Measurements from ENCODE around the gene ZNF618.

DNA sequence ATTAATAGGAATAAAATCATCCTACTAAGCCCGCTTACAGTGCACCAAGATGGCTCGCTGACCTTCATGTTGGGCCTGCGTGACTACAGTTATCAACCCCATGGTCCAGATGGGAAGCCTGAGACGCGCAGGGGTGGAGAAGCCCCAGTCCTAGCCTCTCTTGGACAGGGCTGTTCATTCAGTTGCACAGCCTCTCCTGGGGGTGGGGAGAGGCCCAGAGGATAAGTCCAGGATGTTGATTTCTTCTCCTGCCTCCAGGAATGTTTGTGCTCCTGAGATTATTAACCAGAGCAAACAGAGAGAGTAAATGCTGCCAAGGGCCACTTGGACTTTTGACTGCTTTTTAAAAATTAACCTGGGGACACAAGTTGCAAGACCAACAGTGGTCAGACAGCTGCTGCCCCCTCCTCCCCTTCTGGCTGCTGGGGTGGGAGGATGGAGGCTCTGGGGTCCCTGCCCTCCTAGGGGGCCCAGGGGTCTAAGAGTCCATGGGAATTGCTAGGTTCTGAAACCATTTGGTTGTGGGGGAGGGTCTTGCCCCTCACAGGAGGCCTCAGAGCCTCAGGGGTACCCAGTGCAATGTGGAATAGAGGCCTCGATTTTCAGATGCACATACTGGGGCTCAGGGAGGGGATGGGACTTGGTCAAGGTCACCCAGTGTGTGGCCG is 204.8 kb downstream of the ZNF618 start:
- TF ChIP-seq NR2C2 (CRISPR knock-in tag; IDR thresholded peaks at IDR 0.05) (no peak), IRF2 (CRISPR knock-in tag; IDR thresholded peaks at IDR 0.05; ENCODE audit: borderline replicate concordance, low read depth) (no peak), ATF3 (CRISPR knock-in tag; conservative IDR thresholded peaks at IDR 0.05) (no peak), JUN (CRISPR knock-in tag; IDR thresholded peaks at IDR 0.05) (no peak), SMAD4 (CRISPR knock-in tag; IDR thresholded peaks at IDR 0.05) (no peak), E2F1 (CRISPR knock-in tag; IDR thresholded peaks at IDR 0.05) (no peak), FOXP1 (CRISPR knock-in tag; IDR thresholded peaks at IDR 0.05; ENCODE audit: borderline replicate concordance) (no peak), CBFB (CRISPR knock-in tag; IDR thresholded peaks at IDR 0.05; ENCODE audit: low read depth) (no peak)
- TF ChIP-seq, protein P1, sequence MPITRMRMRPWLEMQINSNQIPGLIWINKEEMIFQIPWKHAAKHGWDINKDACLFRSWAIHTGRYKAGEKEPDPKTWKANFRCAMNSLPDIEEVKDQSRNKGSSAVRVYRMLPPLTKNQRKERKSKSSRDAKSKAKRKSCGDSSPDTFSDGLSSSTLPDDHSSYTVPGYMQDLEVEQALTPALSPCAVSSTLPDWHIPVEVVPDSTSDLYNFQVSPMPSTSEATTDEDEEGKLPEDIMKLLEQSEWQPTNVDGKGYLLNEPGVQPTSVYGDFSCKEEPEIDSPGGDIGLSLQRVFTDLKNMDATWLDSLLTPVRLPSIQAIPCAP (CRISPR knock-in tag; IDR thresholded peaks at IDR 0.05), result no peak
- TF ChIP-seq, protein P2, sequence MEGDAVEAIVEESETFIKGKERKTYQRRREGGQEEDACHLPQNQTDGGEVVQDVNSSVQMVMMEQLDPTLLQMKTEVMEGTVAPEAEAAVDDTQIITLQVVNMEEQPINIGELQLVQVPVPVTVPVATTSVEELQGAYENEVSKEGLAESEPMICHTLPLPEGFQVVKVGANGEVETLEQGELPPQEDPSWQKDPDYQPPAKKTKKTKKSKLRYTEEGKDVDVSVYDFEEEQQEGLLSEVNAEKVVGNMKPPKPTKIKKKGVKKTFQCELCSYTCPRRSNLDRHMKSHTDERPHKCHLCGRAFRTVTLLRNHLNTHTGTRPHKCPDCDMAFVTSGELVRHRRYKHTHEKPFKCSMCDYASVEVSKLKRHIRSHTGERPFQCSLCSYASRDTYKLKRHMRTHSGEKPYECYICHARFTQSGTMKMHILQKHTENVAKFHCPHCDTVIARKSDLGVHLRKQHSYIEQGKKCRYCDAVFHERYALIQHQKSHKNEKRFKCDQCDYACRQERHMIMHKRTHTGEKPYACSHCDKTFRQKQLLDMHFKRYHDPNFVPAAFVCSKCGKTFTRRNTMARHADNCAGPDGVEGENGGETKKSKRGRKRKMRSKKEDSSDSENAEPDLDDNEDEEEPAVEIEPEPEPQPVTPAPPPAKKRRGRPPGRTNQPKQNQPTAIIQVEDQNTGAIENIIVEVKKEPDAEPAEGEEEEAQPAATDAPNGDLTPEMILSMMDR (IDR thresholded peaks at IDR 0.05), result no peak
- TF ChIP-seq, protein P3, sequence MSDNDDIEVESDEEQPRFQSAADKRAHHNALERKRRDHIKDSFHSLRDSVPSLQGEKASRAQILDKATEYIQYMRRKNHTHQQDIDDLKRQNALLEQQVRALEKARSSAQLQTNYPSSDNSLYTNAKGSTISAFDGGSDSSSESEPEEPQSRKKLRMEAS (CRISPR knock-in tag; IDR thresholded peaks at IDR 0.05), result no peak
- TF ChIP-seq, protein P4, sequence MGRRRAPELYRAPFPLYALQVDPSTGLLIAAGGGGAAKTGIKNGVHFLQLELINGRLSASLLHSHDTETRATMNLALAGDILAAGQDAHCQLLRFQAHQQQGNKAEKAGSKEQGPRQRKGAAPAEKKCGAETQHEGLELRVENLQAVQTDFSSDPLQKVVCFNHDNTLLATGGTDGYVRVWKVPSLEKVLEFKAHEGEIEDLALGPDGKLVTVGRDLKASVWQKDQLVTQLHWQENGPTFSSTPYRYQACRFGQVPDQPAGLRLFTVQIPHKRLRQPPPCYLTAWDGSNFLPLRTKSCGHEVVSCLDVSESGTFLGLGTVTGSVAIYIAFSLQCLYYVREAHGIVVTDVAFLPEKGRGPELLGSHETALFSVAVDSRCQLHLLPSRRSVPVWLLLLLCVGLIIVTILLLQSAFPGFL (CRISPR knock-in tag; IDR thresholded peaks at IDR 0.05; ENCODE audit: borderline replicate concordance), result no peak
